ENCODE results near the gene ARHGAP26. TPM values are rescaled to one million over a fixed set of nuclear protein-coding genes. Genes with fewer than 3 reads are reported as not detected.
A peak's percentile ranks its signal among the peaks of the same experiment; 100 is the strongest.

Gene ARHGAP26
- total RNA-seq, 1 donor from 2014 or later, result 35.4 TPM

DNA sequence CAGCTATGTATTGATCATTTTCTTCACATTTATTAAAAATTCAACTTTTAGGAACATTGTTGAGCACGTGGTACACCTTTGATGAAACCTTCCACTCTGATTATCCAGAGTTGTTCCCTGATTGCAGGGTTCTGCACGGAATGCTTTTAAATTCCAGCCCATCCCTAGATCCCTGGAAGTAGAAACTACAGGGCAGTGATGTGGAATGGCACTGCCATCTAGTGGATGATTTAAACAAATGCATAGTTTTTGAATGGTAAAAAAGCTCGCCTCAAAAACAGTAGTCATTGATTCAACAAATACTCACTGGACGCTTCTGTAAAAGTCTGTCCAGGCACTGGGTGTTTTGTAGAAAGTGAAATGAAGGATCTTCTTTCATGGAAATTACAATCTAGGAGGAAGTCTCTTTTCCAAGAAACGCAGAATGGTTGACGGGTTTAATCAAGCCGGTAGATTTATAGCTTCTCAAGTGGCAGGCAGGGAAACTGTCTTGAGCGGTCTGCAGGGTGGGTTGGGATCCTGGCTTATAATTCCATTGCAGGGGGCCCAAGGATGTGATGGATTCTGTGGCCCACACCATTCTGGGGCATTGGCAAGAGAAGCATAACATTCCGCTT lies 118.4 kb downstream of the ARHGAP26 start:
- no peaks in the 10 kb centered on the region for H3K9me3 ChIP-seq
- intact Hi-C loops (cut with DNase I), result no loop called here
- peak; percentile 87 for ATAC-seq
- no peak overlapping the region for H3K4me3 ChIP-seq
- H3K27ac ChIP-seq, result no peak overlapping the region
- H3K27me3 ChIP-seq, result no peaks in the 10 kb centered on the region
- TF ChIP-seq, protein P1, sequence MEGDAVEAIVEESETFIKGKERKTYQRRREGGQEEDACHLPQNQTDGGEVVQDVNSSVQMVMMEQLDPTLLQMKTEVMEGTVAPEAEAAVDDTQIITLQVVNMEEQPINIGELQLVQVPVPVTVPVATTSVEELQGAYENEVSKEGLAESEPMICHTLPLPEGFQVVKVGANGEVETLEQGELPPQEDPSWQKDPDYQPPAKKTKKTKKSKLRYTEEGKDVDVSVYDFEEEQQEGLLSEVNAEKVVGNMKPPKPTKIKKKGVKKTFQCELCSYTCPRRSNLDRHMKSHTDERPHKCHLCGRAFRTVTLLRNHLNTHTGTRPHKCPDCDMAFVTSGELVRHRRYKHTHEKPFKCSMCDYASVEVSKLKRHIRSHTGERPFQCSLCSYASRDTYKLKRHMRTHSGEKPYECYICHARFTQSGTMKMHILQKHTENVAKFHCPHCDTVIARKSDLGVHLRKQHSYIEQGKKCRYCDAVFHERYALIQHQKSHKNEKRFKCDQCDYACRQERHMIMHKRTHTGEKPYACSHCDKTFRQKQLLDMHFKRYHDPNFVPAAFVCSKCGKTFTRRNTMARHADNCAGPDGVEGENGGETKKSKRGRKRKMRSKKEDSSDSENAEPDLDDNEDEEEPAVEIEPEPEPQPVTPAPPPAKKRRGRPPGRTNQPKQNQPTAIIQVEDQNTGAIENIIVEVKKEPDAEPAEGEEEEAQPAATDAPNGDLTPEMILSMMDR (IDR thresholded peaks at IDR 0.05), result peak; percentile 74
- no peak for DNase-seq
- no peaks in the 10 kb centered on the region for H3K36me3 ChIP-seq
- H3K4me1 ChIP-seq, result no peaks in the 10 kb centered on the region

DNA sequence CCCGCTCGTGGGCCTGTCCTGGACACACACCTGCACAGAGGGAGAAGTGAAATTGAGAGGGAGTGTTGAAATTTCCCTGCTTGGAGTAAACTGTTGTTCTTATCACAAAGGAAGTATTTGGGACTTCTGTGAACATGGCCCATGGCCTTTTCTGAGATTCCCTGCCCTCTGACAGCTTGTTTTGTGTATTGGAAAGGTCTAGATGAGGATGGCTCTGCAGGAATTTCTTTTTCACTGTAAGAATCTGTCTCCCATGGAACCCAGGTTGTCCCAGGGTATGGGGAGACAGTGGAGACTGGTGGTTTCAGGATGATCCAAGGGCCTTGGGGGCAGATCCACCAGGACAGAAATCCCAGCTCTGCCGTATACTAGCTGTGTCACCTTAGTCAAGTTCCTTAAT lies 121.8 kb downstream of the ARHGAP26 start:
- TF ChIP-seq, protein P1 (IDR thresholded peaks at IDR 0.05), result no peak

DNA sequence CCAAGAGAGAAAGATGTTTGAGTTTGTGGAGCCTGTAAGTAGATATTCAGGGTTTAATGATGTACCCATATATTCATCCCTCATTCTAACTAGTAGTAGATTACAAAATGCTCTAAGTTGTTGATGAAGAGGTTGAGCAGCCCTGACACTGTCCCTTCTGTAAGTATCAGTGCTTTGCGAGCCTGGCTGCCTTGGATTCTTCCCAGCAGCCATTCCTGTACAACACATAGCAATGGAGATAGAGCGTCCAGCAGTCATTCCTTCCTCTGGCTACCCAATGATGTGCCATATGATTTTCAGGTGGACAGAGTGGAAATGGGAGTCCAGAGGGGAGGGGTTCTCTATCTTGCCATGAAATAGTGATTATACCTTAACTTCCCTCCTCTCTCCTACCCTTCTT lies 124.1 kb downstream of the ARHGAP26 start:
- no peaks in the 10 kb centered on the region for H3K9me3 ChIP-seq

More for the DNA sequence above, 121.8 kb downstream of the ARHGAP26 start:
- no peaks in the 10 kb centered on the region for H3K27me3 ChIP-seq
- H3K27ac ChIP-seq, result no peak overlapping the region
- H3K4me3 ChIP-seq, result no peak overlapping the region
- no peaks in the 10 kb centered on the region for H3K4me1 ChIP-seq
- ATAC-seq (no peak), DNase-seq (no peak)
- H3K9me3 ChIP-seq, result no peaks in the 10 kb centered on the region
- peaks cover 11% of the 10 kb centered on the region for H3K36me3 ChIP-seq
- intact Hi-C loops (cut with DNase I), result no loop called here

DNA sequence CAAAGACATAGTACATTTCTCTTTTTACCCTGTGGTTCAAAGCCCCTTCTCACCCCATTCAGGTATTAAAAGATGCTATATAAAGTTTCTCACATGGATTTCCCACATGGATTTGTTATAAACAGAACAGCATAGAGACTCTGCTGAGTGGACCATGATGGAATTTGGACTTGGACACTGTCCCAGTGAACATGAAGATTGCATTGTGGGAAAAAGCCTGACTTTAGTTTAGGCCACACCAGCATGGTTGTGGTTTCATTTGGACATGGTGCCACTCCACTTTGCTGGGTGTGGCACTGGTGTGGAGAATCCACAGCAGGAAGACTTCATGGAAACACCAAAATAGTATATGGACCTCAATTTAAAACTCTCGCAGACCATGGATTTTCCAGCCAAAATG lies 124.6 kb downstream of the ARHGAP26 start:
- H3K4me3 ChIP-seq, result no peak overlapping the region
- H3K36me3 ChIP-seq, result peaks cover 16% of the 10 kb centered on the region
- no peak for ATAC-seq
- no peaks in the 10 kb centered on the region for H3K9me3 ChIP-seq
- no peak overlapping the region for H3K27ac ChIP-seq
- intact Hi-C loops (cut with DNase I), result no loop called here
- DNase-seq, result no peak
- no peaks in the 10 kb centered on the region for H3K27me3 ChIP-seq
- TF ChIP-seq, protein P1 (IDR thresholded peaks at IDR 0.05), result no peak
- H3K4me1 ChIP-seq, result no peaks in the 10 kb centered on the region

More for the DNA sequence above, 124.1 kb downstream of the ARHGAP26 start:
- H3K36me3 ChIP-seq, result peaks cover 16% of the 10 kb centered on the region
- intact Hi-C loops (cut with DNase I), result no loop called here
- H3K27me3 ChIP-seq, result no peaks in the 10 kb centered on the region
- no peaks in the 10 kb centered on the region for H3K4me1 ChIP-seq
- no peak overlapping the region for H3K4me3 ChIP-seq
- DNase-seq (no peak), ATAC-seq (no peak)
- H3K27ac ChIP-seq, result no peak overlapping the region
- TF ChIP-seq, protein P1 (IDR thresholded peaks at IDR 0.05), result no peak

DNA sequence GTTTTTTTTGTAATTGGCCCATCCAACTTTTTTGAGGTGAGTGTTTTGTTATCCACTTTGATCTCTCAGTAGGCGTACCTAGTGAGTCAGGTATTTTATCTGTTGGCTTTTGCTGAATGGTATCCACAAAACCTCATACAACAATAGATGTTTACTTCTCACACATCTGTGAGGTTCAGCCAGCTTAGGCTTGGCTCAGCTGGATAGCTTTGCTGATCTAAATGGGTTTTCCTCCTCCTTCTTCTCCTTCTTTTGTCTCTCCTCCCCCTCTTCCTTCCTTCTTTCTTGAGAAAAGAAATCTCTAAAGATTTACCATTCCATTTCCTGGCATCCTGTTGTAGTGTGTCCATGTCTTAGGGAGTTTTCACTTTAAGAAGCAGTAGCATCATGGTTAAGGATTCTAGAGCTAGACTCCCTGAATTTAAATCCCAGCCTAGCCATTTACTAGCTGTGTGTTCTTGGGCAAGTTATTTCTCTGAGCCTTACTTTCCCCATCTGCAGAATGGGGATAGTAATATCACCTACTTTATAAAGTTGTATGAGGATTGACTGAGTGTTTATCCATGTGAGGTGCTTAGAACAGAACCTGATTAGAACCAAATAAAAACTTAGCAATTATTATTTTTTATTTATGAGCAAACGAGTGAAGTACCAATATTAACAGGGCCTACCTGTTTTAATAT lies 126.3 kb downstream of the ARHGAP26 start:
- Histone ChIP-seq H3K4me1 (peaks cover 6% of the 10 kb centered on the region), H3K9me3 (no peaks in the 10 kb centered on the region), H3K4me3 (no peak overlapping the region), H3K27ac (no peak overlapping the region), H3K36me3 (peaks cover 16% of the 10 kb centered on the region), H3K27me3 (no peaks in the 10 kb centered on the region)
- intact Hi-C loops (cut with DNase I), result no loop called here
- TF ChIP-seq, protein P1 (IDR thresholded peaks at IDR 0.05), result no peak
- no peak for DNase-seq
- ATAC-seq, result no peak
